ENCODE data around the gene CCDC102A. TPM values are rescaled to one million over a fixed set of nuclear protein-coding genes. Genes with fewer than 3 reads are reported as not detected.

Gene CCDC102A
- total and polyA plus RNA-seq, 2 of the 13 experiments (the other 11 are each of a cell fraction or from before 2014, with no cell fraction given): 2.1 to 2.8 TPM

DNA sequence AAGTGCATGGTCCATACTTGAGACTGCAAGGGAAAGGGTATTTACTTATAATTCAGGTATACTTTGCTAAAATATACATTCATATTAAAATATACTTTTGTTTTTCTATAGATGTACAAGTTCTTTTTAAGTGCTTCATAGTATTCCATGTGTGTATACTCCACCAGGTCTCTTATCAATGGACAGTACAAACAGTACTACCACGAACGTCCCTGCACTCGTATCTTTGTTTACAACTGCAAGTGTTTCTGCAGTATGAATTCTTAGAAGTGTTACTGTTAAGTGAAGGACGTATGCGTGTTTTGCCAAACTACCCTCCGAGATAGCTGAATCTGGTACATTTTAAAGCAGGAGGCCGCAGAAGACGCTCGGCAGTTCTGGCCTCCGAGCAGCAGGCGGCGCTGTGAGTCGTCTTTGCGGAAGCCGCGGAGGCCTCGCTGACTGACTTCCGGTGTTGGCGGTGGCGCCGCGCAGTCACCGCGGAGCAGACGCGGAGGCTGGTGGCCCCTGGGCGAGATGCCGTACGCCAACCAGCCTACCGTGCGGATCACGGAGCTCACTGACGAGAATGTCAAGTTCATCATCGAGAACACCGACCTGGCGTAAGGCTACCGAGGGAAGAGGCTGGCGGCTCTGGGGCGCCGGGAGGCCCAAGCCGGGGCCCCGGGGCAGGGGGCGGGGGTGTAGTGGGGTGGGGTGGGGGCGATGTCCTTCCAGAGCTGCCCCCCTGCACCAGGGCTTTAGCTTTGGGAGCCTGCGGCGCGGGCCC is 74.0 kb downstream of the CCDC102A start, which contains the start of gene POLR2C (continued):
- TF ChIP-seq, protein P1, sequence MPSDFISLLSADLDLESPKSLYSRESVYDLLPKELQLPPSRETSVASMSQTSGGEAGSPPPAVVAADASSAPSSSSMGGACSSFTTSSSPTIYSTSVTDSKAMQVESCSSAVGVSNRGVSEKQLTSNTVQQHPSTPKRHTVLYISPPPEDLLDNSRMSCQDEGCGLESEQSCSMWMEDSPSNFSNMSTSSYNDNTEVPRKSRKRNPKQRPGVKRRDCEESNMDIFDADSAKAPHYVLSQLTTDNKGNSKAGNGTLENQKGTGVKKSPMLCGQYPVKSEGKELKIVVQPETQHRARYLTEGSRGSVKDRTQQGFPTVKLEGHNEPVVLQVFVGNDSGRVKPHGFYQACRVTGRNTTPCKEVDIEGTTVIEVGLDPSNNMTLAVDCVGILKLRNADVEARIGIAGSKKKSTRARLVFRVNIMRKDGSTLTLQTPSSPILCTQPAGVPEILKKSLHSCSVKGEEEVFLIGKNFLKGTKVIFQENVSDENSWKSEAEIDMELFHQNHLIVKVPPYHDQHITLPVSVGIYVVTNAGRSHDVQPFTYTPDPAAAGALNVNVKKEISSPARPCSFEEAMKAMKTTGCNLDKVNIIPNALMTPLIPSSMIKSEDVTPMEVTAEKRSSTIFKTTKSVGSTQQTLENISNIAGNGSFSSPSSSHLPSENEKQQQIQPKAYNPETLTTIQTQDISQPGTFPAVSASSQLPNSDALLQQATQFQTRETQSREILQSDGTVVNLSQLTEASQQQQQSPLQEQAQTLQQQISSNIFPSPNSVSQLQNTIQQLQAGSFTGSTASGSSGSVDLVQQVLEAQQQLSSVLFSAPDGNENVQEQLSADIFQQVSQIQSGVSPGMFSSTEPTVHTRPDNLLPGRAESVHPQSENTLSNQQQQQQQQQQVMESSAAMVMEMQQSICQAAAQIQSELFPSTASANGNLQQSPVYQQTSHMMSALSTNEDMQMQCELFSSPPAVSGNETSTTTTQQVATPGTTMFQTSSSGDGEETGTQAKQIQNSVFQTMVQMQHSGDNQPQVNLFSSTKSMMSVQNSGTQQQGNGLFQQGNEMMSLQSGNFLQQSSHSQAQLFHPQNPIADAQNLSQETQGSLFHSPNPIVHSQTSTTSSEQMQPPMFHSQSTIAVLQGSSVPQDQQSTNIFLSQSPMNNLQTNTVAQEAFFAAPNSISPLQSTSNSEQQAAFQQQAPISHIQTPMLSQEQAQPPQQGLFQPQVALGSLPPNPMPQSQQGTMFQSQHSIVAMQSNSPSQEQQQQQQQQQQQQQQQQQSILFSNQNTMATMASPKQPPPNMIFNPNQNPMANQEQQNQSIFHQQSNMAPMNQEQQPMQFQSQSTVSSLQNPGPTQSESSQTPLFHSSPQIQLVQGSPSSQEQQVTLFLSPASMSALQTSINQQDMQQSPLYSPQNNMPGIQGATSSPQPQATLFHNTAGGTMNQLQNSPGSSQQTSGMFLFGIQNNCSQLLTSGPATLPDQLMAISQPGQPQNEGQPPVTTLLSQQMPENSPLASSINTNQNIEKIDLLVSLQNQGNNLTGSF (CRISPR knock-in tag; IDR thresholded peaks at IDR 0.05): peak; percentile 89
- TF ChIP-seq SMARCC2 (IDR thresholded peaks at IDR 0.05) (no peak), ZNF180 (CRISPR knock-in tag; IDR thresholded peaks at IDR 0.05; ENCODE audit: borderline replicate concordance, low read depth) (no peak), ZNF766 (CRISPR knock-in tag; IDR thresholded peaks at IDR 0.05; ENCODE audit: borderline replicate concordance) (peak; percentile 90), CEBPB (IDR thresholded peaks at IDR 0.05; ENCODE audit: borderline replicate concordance, low read depth, low read length) (no peak), GATAD1 (CRISPR knock-in tag; IDR thresholded peaks at IDR 0.05) (peak; percentile 98), TAF1 (CRISPR knock-in tag; IDR thresholded peaks at IDR 0.05) (peak; percentile 99), SRSF9 (IDR thresholded peaks at IDR 0.05; ENCODE audit: borderline replicate concordance, insufficient read depth, low read depth, low read length, poor library complexity, severe bottlenecking) (no peak), ZNF30 (CRISPR knock-in tag; IDR thresholded peaks at IDR 0.05) (no peak), TEAD3 (CRISPR knock-in tag; optimal IDR thresholded peaks at IDR 0.05; ENCODE audit: borderline replicate concordance) (peak; percentile 84), NR2F1 (CRISPR knock-in tag; IDR thresholded peaks at IDR 0.05) (no peak; a peak in 1 of 4 replicates)
- TF ChIP-seq, protein P2, sequence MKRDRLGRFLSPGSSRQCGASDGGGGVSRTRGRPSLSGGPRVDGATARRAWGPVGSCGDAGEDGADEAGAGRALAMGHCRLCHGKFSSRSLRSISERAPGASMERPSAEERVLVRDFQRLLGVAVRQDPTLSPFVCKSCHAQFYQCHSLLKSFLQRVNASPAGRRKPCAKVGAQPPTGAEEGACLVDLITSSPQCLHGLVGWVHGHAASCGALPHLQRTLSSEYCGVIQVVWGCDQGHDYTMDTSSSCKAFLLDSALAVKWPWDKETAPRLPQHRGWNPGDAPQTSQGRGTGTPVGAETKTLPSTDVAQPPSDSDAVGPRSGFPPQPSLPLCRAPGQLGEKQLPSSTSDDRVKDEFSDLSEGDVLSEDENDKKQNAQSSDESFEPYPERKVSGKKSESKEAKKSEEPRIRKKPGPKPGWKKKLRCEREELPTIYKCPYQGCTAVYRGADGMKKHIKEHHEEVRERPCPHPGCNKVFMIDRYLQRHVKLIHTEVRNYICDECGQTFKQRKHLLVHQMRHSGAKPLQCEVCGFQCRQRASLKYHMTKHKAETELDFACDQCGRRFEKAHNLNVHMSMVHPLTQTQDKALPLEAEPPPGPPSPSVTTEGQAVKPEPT (CRISPR knock-in tag; IDR thresholded peaks at IDR 0.05; ENCODE audit: low read depth): no peak
- TF ChIP-seq, protein P3, sequence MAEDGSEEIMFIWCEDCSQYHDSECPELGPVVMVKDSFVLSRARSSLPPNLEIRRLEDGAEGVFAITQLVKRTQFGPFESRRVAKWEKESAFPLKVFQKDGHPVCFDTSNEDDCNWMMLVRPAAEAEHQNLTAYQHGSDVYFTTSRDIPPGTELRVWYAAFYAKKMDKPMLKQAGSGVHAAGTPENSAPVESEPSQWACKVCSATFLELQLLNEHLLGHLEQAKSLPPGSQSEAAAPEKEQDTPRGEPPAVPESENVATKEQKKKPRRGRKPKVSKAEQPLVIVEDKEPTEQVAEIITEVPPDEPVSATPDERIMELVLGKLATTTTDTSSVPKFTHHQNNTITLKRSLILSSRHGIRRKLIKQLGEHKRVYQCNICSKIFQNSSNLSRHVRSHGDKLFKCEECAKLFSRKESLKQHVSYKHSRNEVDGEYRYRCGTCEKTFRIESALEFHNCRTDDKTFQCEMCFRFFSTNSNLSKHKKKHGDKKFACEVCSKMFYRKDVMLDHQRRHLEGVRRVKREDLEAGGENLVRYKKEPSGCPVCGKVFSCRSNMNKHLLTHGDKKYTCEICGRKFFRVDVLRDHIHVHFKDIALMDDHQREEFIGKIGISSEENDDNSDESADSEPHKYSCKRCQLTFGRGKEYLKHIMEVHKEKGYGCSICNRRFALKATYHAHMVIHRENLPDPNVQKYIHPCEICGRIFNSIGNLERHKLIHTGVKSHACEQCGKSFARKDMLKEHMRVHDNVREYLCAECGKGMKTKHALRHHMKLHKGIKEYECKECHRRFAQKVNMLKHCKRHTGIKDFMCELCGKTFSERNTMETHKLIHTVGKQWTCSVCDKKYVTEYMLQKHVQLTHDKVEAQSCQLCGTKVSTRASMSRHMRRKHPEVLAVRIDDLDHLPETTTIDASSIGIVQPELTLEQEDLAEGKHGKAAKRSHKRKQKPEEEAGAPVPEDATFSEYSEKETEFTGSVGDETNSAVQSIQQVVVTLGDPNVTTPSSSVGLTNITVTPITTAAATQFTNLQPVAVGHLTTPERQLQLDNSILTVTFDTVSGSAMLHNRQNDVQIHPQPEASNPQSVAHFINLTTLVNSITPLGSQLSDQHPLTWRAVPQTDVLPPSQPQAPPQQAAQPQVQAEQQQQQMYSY (CRISPR knock-in tag; IDR thresholded peaks at IDR 0.05): peak; percentile 62; the same call in 1 of the 2 replicates
- TF ChIP-seq, protein P4, sequence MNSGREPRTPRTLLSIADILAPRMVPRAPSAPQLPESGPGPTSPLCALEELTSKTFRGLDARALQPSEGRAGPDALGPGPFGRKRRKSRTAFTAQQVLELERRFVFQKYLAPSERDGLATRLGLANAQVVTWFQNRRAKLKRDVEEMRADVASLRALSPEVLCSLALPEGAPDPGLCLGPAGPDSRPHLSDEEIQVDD (CRISPR knock-in tag; IDR thresholded peaks at IDR 0.05; ENCODE audit: borderline replicate concordance): peak; percentile 95
- TF ChIP-seq, protein P5, sequence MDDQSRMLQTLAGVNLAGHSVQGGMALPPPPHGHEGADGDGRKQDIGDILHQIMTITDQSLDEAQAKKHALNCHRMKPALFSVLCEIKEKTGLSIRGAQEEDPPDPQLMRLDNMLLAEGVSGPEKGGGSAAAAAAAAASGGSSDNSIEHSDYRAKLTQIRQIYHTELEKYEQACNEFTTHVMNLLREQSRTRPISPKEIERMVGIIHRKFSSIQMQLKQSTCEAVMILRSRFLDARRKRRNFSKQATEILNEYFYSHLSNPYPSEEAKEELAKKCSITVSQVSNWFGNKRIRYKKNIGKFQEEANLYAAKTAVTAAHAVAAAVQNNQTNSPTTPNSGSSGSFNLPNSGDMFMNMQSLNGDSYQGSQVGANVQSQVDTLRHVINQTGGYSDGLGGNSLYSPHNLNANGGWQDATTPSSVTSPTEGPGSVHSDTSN (CRISPR knock-in tag; IDR thresholded peaks at IDR 0.05; ENCODE audit: borderline replicate concordance): 0 out of 2 replicates have a peak, but pooled peaks have one; percentile 12

All from HepG2 (cell line).